Activated CD8-positive, alpha-beta memory T cell treated with anti-CD3 and anti-CD28 coated beads, Interleukin-2, amount 50 U/mL, for 24 hours (primary cell): ENCODE data around the gene UGT2B7.
"Not testable (repeated sequence)": the region's sequence is repeated elsewhere in the genome, so short reads cannot be mapped to it uniquely, and the experiment has no call there.

Source experiments
- DNase-seq: peaks from one replicate; pipeline ENCODE4 v3.0.0-alpha.2; 2020; ENCODE audit errors: extremely low read depth

The UGT2B7 gene

GRCh38 chr4:69096111-69096656 is at the start of gene UGT2B7:
Gene UGT2B7 (plus strand): TSS chr4:69096474. CDS start chr4:69096521, 47 bp downstream.
- DNase-seq: no peak

- no peak for DNase-seq
Observed at GRCh38 chr4:69049860-69050259, 46.4 kb upstream of the UGT2B7 start.

- not testable (repeated sequence) for DNase-seq
Observed at GRCh38 chr4:69050853-69051575, 45.3 kb upstream of the UGT2B7 start.

- DNase-seq: no peak
Observed at GRCh38 chr4:69051576-69051943, 44.7 kb upstream of the UGT2B7 start.

- not testable (repeated sequence) for DNase-seq
Observed at GRCh38 chr4:69053309-69053885, 42.9 kb upstream of the UGT2B7 start.

- DNase-seq: not testable (repeated sequence)
Observed at GRCh38 chr4:69054033-69054432, 42.2 kb upstream of the UGT2B7 start.

GRCh38 chr4:69054578-69055200 is 41.6 kb upstream of the UGT2B7 start:
- no peak for DNase-seq

- DNase-seq: no peak
Observed at GRCh38 chr4:69056150-69056549, 40.1 kb upstream of the UGT2B7 start.

- DNase-seq: no peak
Observed at GRCh38 chr4:69056921-69057550, 39.2 kb upstream of the UGT2B7 start.

GRCh38 chr4:69057620-69058409 is 38.5 kb upstream of the UGT2B7 start:
- DNase-seq: no peak

GRCh38 chr4:69058410-69059059 is 37.7 kb upstream of the UGT2B7 start:
- no peak for DNase-seq

GRCh38 chr4:69060651-69061308 is 35.5 kb upstream of the UGT2B7 start:
- DNase-seq: no peak

GRCh38 chr4:69064391-69064790 is 31.9 kb upstream of the UGT2B7 start:
- no peak for DNase-seq

- DNase-seq: no peak
Observed at GRCh38 chr4:69066945-69067344, 29.3 kb upstream of the UGT2B7 start.

GRCh38 chr4:69069085-69069484 is 27.2 kb upstream of the UGT2B7 start:
- DNase-seq: no peak

- DNase-seq: no peak
Observed at GRCh38 chr4:69070590-69070989, 25.7 kb upstream of the UGT2B7 start.

GRCh38 chr4:69071286-69071685 is 25.0 kb upstream of the UGT2B7 start:
- no peak for DNase-seq

- no peak for DNase-seq
Observed at GRCh38 chr4:69073375-69073774, 22.9 kb upstream of the UGT2B7 start.

GRCh38 chr4:69075061-69075792 is 21.0 kb upstream of the UGT2B7 start:
- DNase-seq: no peak

GRCh38 chr4:69078852-69079251 is 17.4 kb upstream of the UGT2B7 start:
- DNase-seq: no peak
